ENCODE data around the gene PDE4D. TPM values are rescaled to one million over a fixed set of nuclear protein-coding genes. Genes with fewer than 3 reads are reported as not detected.

The PDE4D gene
- total RNA-seq, 4 donors from 2014 or later, result 14.7 to 36.3 (median 24.7) TPM

- no peaks in the 10 kb centered on the region for H3K9me3 ChIP-seq
- TF ChIP-seq CTCF (IDR thresholded peaks at IDR 0.05), result no peak
- no peak for TF ChIP-seq POLR2A (IDR thresholded peaks at IDR 0.05)
- H3K27ac ChIP-seq, result no peak overlapping the region
- no peak overlapping the region for H3K4me3 ChIP-seq (replicated peaks in 1 of 3)
- DNase-seq, result no peak
- H3K36me3 ChIP-seq, result no peaks in the 10 kb centered on the region
- 96 to 98% methylated on average over 2 of the region's 2 CpGs for WGBS, 2 donors
- H3K4me1 ChIP-seq, result peaks cover 4 to 14% of the 10 kb centered on the region in 2 donors
- H3K27me3 ChIP-seq, result no peaks in the 10 kb centered on the region
- intact Hi-C loops (cut with DNase I), result no loop called here
Observed at GRCh38 chr5:59279979-59280378, 613.5 kb downstream of the PDE4D start.

DNA sequence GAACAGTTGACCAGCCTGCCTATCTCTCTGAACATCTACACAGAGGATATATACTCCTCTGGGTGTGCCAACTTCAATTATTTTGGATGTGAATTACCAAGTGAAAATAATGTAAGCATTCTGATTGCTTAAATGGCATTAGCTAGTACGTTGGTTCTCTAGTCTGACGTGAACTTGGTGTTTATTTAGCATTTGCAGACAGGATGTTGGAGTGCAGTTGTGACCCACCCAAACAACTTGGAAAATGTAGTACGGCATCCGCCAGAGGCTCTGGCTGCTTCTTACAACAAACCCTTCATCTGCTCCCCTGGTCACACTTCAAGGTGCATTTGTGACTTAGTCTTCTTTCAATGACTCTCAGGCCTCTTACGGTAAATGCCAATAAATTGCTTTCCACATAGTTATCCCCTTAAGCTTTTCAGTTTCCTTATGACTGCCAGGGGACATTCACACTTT, 616.6 kb downstream of the PDE4D start:
- intact Hi-C loops (cut with DNase I), result no loop called here
- H3K27ac ChIP-seq, result peak overlapping the region; percentile 86 to 87 (median 87)
- WGBS, 2 donors, result 15 to 23% methylated on average over 5 of the region's 5 CpGs
- DNase-seq, result peak; percentile 51
- H3K4me1 ChIP-seq, result peaks cover 4 to 22% of the 10 kb centered on the region in 2 donors
- H3K36me3 ChIP-seq, result no peaks in the 10 kb centered on the region
- H3K9me3 ChIP-seq, result no peaks in the 10 kb centered on the region
- H3K4me3 ChIP-seq (replicated peaks in 1 of 3), result no peak overlapping the region
- no peaks in the 10 kb centered on the region for H3K27me3 ChIP-seq
- TF ChIP-seq POLR2A (IDR thresholded peaks at IDR 0.05), result no peak
- no peak for TF ChIP-seq CTCF (IDR thresholded peaks at IDR 0.05)

- intact Hi-C loops (cut with DNase I), result no loop called here
- Histone ChIP-seq H3K27ac (peak overlapping the region; percentile 86 to 87 (median 87)), H3K4me1 (peaks cover 4 to 22% of the 10 kb centered on the region in 2 donors), H3K9me3 (no peaks in the 10 kb centered on the region), H3K27me3 (no peaks in the 10 kb centered on the region), H3K4me3 (replicated peaks in 1 of 3) (peak overlapping the region in 2 of 3 donors; percentile 34 to 47), H3K36me3 (no peaks in the 10 kb centered on the region)
- DNase-seq, result no peak
- 28 to 35% methylated on average over 2 of the region's 2 CpGs for WGBS, 2 donors
- TF ChIP-seq CTCF (IDR thresholded peaks at IDR 0.05) (no peak), POLR2A (IDR thresholded peaks at IDR 0.05) (no peak)
Observed at GRCh38 chr5:59276325-59276675, 617.2 kb downstream of the PDE4D start.

- peak; percentile 60 to 72 for DNase-seq
- TF ChIP-seq POLR2A (IDR thresholded peaks at IDR 0.05) (peak in 1 of 2 donors; percentile 44), CTCF (IDR thresholded peaks at IDR 0.05) (no peak)
- peaks cover 4 to 22% of the 10 kb centered on the region in 2 donors for H3K4me1 ChIP-seq
- peak overlapping the region; percentile 86 to 87 (median 87) for H3K27ac ChIP-seq
- intact Hi-C loops (cut with DNase I), result no loop called here
- H3K4me3 ChIP-seq (replicated peaks in 1 of 3), result peak overlapping the region in 2 of 3 donors; percentile 34 to 47
- WGBS, 2 donors, result 2 to 4% methylated on average over 16 of the region's 16 CpGs
- no peaks in the 10 kb centered on the region for H3K36me3 ChIP-seq
- H3K9me3 ChIP-seq, result no peaks in the 10 kb centered on the region
- no peaks in the 10 kb centered on the region for H3K27me3 ChIP-seq
Observed at GRCh38 chr5:59275510-59276324, 617.8 kb downstream of the PDE4D start.

- H3K4me1 ChIP-seq, result peaks cover 4 to 22% of the 10 kb centered on the region in 2 donors
- intact Hi-C loops (cut with DNase I), result no loop called here
- peak overlapping the region in 2 of 3 donors; percentile 34 to 47 for H3K4me3 ChIP-seq (replicated peaks in 1 of 3)
- H3K27ac ChIP-seq, result peak overlapping the region; percentile 86 to 87 (median 87)
- no peaks in the 10 kb centered on the region for H3K36me3 ChIP-seq
- no peak for DNase-seq
- TF ChIP-seq POLR2A (IDR thresholded peaks at IDR 0.05), result no peak
- no peak for TF ChIP-seq CTCF (IDR thresholded peaks at IDR 0.05)
- 15 to 19% methylated on average over 5 of the region's 5 CpGs for WGBS, 2 donors
- H3K9me3 ChIP-seq, result no peaks in the 10 kb centered on the region
- no peaks in the 10 kb centered on the region for H3K27me3 ChIP-seq
Observed at GRCh38 chr5:59275170-59275509, 618.4 kb downstream of the PDE4D start.
